Panc1 (cell line): ENCODE data around the gene RABGAP1L. TPM values are rescaled to one million over a fixed set of nuclear protein-coding genes. Genes with fewer than 3 reads are reported as not detected.
"Not testable (repeated sequence)": the region's sequence is repeated elsewhere in the genome, so short reads cannot be mapped to it uniquely, and the experiment has no call there.

Experiments
- ATAC-seq: fragments of 200-7000 bp; cut with Tn5 transposase; 2 replicates; pipeline ENCODE4 v1.9.1; 2020; ENCODE audit warnings: mild to moderate bottlenecking, moderate library complexity
- BruUV-seq: library from RNA; stranded (reverse); fragments of 400-500 nt; replicated peaks from 2 replicates; lab custom pipeline; 2021; lab: Mats Ljungman, UMichigan
- CTCF ChIA-PET: fragments of 300-600 bp; sonication (Branson Sonifier 250); formaldehyde crosslinking; loops from one replicate; lab custom pipeline; 2022; ENCODE audit warnings: antibody characterized with exemption; lab: Charles Lee
- POLR2A ChIA-PET: fragments of 300-600 bp; sonication (Branson Sonifier 250); formaldehyde crosslinking; loops from one replicate; lab custom pipeline; 2022; ENCODE audit warnings: antibody characterized with exemption; lab: Charles Lee
- DNase-seq: peaks from one replicate; pipeline ENCODE4 v3.0.0-alpha.2; 2010; ENCODE audit warnings: low read depth, low spot score
- H3K27ac ChIP-seq: 2 replicates; pipeline ENCODE4 v1.5.1; 2011; ENCODE audit warnings: mild to moderate bottlenecking, low read length, inconsistent platforms
- H3K27me3 ChIP-seq: fragments of 200-500 bp; sonication (Bioruptor generic); 2 replicates; pipeline ENCODE4 v1.6.0; 2014; ENCODE audit warnings: low read length, inconsistent platforms; ENCODE audit not compliant: control insufficient read depth, insufficient read depth
- H3K36me3 ChIP-seq: fragments of 200-500 bp; sonication (Bioruptor generic); 2 replicates; pipeline ENCODE4 v1.5.1; 2014; ENCODE audit warnings: inconsistent platforms, mild to moderate bottlenecking, low read length, moderate library complexity; ENCODE audit not compliant: control insufficient read depth, insufficient read depth
- H3K4me1 ChIP-seq: 2 replicates; pipeline ENCODE4 v1.5.1; 2011; ENCODE audit warnings: inconsistent platforms, mild to moderate bottlenecking, low read length, moderate library complexity; ENCODE audit not compliant: control insufficient read depth, insufficient read depth
- H3K4me3 ChIP-seq, 2 experiments: 2 replicates each; pipeline ENCODE4 v1.5.1; 2011 to 2012; ENCODE audit warnings: low read depth in 2 of 2, low read length in 2 of 2, mild to moderate bottlenecking in 2 of 2, inconsistent platforms in 1 of 2, moderate library complexity in 1 of 2
- H3K9me3 ChIP-seq: fragments of 200-500 bp; sonication (Bioruptor generic); 2 replicates; pipeline ENCODE4 v1.5.1; 2014; ENCODE audit warnings: low read depth, mild to moderate bottlenecking, inconsistent platforms, low read length, moderate library complexity; ENCODE audit not compliant: control insufficient read depth, insufficient read depth
- POLR2AphosphoS5 ChIP-seq: IDR thresholded peaks from 2 replicates; pipeline ENCODE4 v1.6.1; 2012; ENCODE audit warnings: mild to moderate bottlenecking, low read depth, low read length, moderate library complexity
- SIN3A ChIP-seq: IDR thresholded peaks from 2 replicates; pipeline ENCODE4 v1.6.1; 2012; ENCODE audit warnings: low read depth, mild to moderate bottlenecking, low read length, moderate library complexity, borderline replicate concordance; ENCODE audit not compliant: insufficient read depth
- TCF7L2 ChIP-seq: IDR thresholded peaks from 2 replicates; pipeline ENCODE4 v1.6.1; 2011; ENCODE audit warnings: mild to moderate bottlenecking, low read depth, low read length, inconsistent platforms
- in situ Hi-C: cut with HindIII; loops from 2 replicates; pipeline ENCODE4 v1.10.0; 2016; ENCODE audit warnings: low sequenced_read_pairs, low pct_unique_long_range_greater_than_20kb
- intact Hi-C: fragments of 100-400 bp; cut with micrococcal nuclease; formaldehyde crosslinking; loops from one replicate; pipeline ENCODE4 v1.10.0; 2022; ENCODE audit not compliant: unreplicated experiment
- total RNA-seq: library from RNA; stranded (reverse); gene quantifications from one replicate; pipeline ENCODE4 v1.2.1, GENCODE V29; 2021; ENCODE audit not compliant: unreplicated experiment
- TF ChIP-seq, protein P1 (sequence below): fragments of 450-650 bp; IDR thresholded peaks from 2 replicates; pipeline ENCODE4 v1.5.1; 2017; ENCODE audit warnings: mild to moderate bottlenecking
- TF ChIP-seq, protein P2 (sequence below), 2 experiments: IDR thresholded peaks; 2 replicates each; pipeline ENCODE4 v1.6.1; 2011 to 2012; ENCODE audit warnings: low read depth in 2 of 2, control low read depth in 1 of 2, low read length in 1 of 2, mild to moderate bottlenecking in 1 of 2, moderate library complexity in 1 of 2; ENCODE audit not compliant: insufficient read depth in 1 of 2

RABGAP1L gene
- total RNA-seq, 1 experiment from 2014 or later = 37.0 TPM

GRCh38 chr1:174118751-174119150, 40.6 kb upstream of the RABGAP1L start:
- no TSS peak for BruUV-seq
- Histone ChIP-seq H3K4me3 (no peak overlapping the region), H3K36me3 (no peaks in the 10 kb centered on the region), H3K4me1 (no peaks in the 10 kb centered on the region), H3K27ac (no peak overlapping the region), H3K27me3 (no peaks in the 10 kb centered on the region), H3K9me3 (no peaks in the 10 kb centered on the region)
- TF ChIP-seq, protein P1, sequence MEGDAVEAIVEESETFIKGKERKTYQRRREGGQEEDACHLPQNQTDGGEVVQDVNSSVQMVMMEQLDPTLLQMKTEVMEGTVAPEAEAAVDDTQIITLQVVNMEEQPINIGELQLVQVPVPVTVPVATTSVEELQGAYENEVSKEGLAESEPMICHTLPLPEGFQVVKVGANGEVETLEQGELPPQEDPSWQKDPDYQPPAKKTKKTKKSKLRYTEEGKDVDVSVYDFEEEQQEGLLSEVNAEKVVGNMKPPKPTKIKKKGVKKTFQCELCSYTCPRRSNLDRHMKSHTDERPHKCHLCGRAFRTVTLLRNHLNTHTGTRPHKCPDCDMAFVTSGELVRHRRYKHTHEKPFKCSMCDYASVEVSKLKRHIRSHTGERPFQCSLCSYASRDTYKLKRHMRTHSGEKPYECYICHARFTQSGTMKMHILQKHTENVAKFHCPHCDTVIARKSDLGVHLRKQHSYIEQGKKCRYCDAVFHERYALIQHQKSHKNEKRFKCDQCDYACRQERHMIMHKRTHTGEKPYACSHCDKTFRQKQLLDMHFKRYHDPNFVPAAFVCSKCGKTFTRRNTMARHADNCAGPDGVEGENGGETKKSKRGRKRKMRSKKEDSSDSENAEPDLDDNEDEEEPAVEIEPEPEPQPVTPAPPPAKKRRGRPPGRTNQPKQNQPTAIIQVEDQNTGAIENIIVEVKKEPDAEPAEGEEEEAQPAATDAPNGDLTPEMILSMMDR = no peak
- no peak for TF ChIP-seq SIN3A
- TF ChIP-seq, protein P2, sequence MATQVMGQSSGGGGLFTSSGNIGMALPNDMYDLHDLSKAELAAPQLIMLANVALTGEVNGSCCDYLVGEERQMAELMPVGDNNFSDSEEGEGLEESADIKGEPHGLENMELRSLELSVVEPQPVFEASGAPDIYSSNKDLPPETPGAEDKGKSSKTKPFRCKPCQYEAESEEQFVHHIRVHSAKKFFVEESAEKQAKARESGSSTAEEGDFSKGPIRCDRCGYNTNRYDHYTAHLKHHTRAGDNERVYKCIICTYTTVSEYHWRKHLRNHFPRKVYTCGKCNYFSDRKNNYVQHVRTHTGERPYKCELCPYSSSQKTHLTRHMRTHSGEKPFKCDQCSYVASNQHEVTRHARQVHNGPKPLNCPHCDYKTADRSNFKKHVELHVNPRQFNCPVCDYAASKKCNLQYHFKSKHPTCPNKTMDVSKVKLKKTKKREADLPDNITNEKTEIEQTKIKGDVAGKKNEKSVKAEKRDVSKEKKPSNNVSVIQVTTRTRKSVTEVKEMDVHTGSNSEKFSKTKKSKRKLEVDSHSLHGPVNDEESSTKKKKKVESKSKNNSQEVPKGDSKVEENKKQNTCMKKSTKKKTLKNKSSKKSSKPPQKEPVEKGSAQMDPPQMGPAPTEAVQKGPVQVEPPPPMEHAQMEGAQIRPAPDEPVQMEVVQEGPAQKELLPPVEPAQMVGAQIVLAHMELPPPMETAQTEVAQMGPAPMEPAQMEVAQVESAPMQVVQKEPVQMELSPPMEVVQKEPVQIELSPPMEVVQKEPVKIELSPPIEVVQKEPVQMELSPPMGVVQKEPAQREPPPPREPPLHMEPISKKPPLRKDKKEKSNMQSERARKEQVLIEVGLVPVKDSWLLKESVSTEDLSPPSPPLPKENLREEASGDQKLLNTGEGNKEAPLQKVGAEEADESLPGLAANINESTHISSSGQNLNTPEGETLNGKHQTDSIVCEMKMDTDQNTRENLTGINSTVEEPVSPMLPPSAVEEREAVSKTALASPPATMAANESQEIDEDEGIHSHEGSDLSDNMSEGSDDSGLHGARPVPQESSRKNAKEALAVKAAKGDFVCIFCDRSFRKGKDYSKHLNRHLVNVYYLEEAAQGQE (IDR thresholded peaks at IDR 0.05; ENCODE audit: insufficient read depth in 1 of 2, low read depth in 2 of 2, low read length in 1 of 2) = no peak
- TF ChIP-seq TCF7L2 = no peak
- TF ChIP-seq POLR2AphosphoS5 = no peak
- DNase-seq = no peak
- in situ Hi-C loops (no loop called here), intact Hi-C loops (no loop called here)
- ChIA-PET POLR2A (no interaction called here), CTCF (no interaction called here)
- no peak for ATAC-seq

GRCh38 chr1:174122318-174122717, 37.0 kb upstream of the RABGAP1L start:
- H3K4me1 ChIP-seq, ATAC-seq, CTCF ChIA-PET, H3K9me3 ChIP-seq, H3K36me3 ChIP-seq, DNase-seq, intact Hi-C loops, BruUV-seq, H3K4me3 ChIP-seq, H3K27me3 ChIP-seq, in situ Hi-C loops, POLR2A ChIA-PET, H3K27ac ChIP-seq: not testable (repeated sequence)

- no peaks in the 10 kb centered on the region for H3K4me1 ChIP-seq
- H3K36me3 ChIP-seq = no peaks in the 10 kb centered on the region
- ChIA-PET CTCF (no interaction called here), POLR2A (no interaction called here)
- H3K4me3 ChIP-seq = no peak overlapping the region
- in situ Hi-C loops (no loop called here), intact Hi-C loops (no loop called here)
- ATAC-seq = no peak
- H3K27me3 ChIP-seq = no peaks in the 10 kb centered on the region
- DNase-seq = no peak
- H3K9me3 ChIP-seq = no peaks in the 10 kb centered on the region
- BruUV-seq = no TSS peak
- TF ChIP-seq, protein P2 (IDR thresholded peaks at IDR 0.05; ENCODE audit: insufficient read depth in 1 of 2, low read depth in 2 of 2, low read length in 1 of 2) = no peak
- TF ChIP-seq SIN3A (no peak), TCF7L2 (no peak), POLR2AphosphoS5 (no peak)
- TF ChIP-seq, protein P1 = no peak
- no peak overlapping the region for H3K27ac ChIP-seq
These were observed 35.5 kb upstream of the RABGAP1L start for GRCh38 chr1:174123843-174124242.

DNA sequence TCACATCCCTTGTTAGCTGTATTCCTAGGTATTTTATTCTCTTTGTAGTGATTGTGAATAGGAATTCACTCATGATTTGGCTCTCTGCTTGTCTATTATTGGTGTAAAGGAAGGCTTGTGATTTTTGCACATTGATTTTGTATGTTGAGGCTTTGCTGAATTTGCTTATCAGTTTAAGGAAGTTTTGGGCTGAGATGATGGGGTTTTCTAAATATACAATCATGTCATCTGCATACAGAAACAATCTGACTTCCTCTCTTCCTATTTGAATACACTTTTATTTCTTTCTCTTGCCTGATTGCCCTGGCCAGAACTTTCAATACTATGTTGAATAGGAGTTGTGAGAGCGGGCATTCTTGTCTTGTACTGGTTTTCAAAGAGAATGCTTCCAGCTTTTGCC, 32.1 kb upstream of the RABGAP1L start:
- CTCF ChIA-PET, H3K27me3 ChIP-seq, H3K4me1 ChIP-seq, ATAC-seq, in situ Hi-C loops, H3K36me3 ChIP-seq, H3K4me3 ChIP-seq, BruUV-seq, intact Hi-C loops, POLR2A ChIA-PET, H3K9me3 ChIP-seq, H3K27ac ChIP-seq, DNase-seq: not testable (repeated sequence)
